Chondrocyte (in vitro differentiated cells): ENCODE data around the gene KCNT2. TPM values are rescaled to one million over a fixed set of nuclear protein-coding genes. Genes with fewer than 3 reads are reported as not detected.

Experiments
- DNase-seq: peaks from one replicate; pipeline ENCODE4 v3.0.0; 2021; ENCODE audit warnings: mixed read lengths, low spot score
- H3K27ac Mint-ChIP-seq: one replicate; pipeline ENCODE4 v1.8.0; 2021; ENCODE audit warnings: mild to moderate bottlenecking, moderate library complexity, mixed read lengths; ENCODE audit not compliant: unreplicated experiment
- H3K27me3 Mint-ChIP-seq: 2 replicates; pipeline ENCODE4 v1.8.0; 2021; ENCODE audit warnings: low read depth, mixed read lengths
- H3K36me3 Mint-ChIP-seq: 2 replicates; pipeline ENCODE4 v1.8.0; 2021; ENCODE audit warnings: low read depth, mixed read lengths
- H3K4me1 Mint-ChIP-seq: 2 replicates; pipeline ENCODE4 v1.8.0; 2021; ENCODE audit warnings: low read depth, mild to moderate bottlenecking, mixed read lengths
- H3K4me3 Mint-ChIP-seq: one replicate; pipeline ENCODE4 v1.8.0; 2021; ENCODE audit warnings: mild to moderate bottlenecking, moderate library complexity, mixed read lengths; ENCODE audit not compliant: unreplicated experiment
- H3K9me3 Mint-ChIP-seq: 2 replicates; pipeline ENCODE4 v1.8.0; 2021; ENCODE audit warnings: low read depth, mixed read lengths
- total RNA-seq: library from RNA; stranded (reverse); gene quantifications from 3 replicates; pipeline ENCODE4 v1.2.1, GENCODE V29; 2021
- TF ChIP-seq, protein P1 (sequence below): fragments of 200-600 bp; sonication (generic); IDR thresholded peaks from 2 replicates; pipeline ENCODE4 v1.5.0; 2021; ENCODE audit warnings: antibody characterized with exemption, mild to moderate bottlenecking, moderate library complexity

The KCNT2 gene
- total RNA-seq, 1 donor from 2014 or later: 13.4 TPM

DNA sequence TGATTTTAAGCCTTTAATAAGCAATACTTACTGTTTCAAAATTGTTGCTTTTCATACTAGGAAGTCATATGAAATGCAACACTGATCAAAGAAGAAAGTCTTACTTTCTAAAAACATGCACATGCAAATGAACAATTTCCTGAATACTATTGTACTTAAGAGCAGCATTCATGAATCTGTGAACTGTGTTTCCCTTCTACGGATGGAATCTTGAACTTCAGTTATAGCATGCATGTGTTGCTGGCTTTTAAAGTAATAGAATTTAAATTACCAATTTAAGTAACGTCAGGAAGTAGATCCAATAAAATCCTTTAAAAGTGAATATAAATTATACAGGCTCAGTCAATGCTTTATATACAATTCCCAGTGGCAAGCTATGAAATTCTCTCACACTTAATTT, 348.9 kb downstream of the KCNT2 start:
- Mint-ChIP-seq H3K27ac (no peak overlapping the region), H3K4me1 (no peaks in the 10 kb centered on the region), H3K27me3 (no peaks in the 10 kb centered on the region), H3K9me3 (no peaks in the 10 kb centered on the region), H3K36me3 (peaks cover 1% of the 10 kb centered on the region), H3K4me3 (no peak overlapping the region)
- TF ChIP-seq, protein P1, sequence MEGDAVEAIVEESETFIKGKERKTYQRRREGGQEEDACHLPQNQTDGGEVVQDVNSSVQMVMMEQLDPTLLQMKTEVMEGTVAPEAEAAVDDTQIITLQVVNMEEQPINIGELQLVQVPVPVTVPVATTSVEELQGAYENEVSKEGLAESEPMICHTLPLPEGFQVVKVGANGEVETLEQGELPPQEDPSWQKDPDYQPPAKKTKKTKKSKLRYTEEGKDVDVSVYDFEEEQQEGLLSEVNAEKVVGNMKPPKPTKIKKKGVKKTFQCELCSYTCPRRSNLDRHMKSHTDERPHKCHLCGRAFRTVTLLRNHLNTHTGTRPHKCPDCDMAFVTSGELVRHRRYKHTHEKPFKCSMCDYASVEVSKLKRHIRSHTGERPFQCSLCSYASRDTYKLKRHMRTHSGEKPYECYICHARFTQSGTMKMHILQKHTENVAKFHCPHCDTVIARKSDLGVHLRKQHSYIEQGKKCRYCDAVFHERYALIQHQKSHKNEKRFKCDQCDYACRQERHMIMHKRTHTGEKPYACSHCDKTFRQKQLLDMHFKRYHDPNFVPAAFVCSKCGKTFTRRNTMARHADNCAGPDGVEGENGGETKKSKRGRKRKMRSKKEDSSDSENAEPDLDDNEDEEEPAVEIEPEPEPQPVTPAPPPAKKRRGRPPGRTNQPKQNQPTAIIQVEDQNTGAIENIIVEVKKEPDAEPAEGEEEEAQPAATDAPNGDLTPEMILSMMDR: no peak
- no peak for DNase-seq

DNA sequence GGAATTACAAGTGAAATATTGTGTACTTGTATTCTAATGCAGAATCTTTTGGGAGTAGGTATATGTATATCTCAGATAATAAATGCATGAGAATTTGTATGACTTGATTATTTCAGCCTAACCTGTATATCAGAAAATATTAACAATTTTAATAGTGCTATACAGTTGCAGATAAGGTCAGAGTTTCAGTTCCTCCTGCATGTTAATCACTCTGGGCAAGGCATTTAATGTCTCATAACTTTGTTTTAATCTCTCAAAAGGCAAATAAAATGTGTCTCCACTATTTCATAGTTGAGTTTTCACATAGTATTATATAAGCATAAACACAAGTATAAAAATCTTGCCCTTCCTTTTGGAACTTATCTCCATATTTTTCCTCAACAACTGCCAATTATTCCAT, 352.5 kb downstream of the KCNT2 start:
- Mint-ChIP-seq H3K4me1 (no peaks in the 10 kb centered on the region), H3K9me3 (no peaks in the 10 kb centered on the region), H3K4me3 (no peak overlapping the region), H3K36me3 (peaks cover 4% of the 10 kb centered on the region), H3K27me3 (no peaks in the 10 kb centered on the region), H3K27ac (no peak overlapping the region)
- no peak for DNase-seq
- TF ChIP-seq, protein P1: no peak

DNA sequence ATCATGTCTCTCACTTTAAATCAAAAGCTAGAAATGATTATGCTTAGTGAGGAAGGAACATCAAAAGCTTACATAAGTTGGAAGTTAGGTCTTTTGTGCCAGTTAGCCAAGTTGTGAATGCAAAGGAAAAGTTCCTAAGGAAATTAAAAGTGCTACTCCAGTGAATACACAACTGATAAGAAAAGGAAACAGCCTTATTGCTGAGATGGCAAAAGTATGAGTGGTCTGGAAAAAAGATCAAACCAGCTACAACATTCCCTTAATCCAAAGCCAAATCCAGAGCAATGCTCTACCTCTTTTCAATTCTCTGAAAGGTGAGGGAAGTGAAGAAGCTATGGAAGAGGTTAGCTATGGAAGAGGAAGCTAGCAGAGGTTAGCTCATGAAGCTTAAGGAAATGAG, 378.7 kb downstream of the KCNT2 start:
- H3K36me3 Mint-ChIP-seq: peaks cover 26% of the 10 kb centered on the region
- H3K4me1 Mint-ChIP-seq: no peaks in the 10 kb centered on the region

DNA sequence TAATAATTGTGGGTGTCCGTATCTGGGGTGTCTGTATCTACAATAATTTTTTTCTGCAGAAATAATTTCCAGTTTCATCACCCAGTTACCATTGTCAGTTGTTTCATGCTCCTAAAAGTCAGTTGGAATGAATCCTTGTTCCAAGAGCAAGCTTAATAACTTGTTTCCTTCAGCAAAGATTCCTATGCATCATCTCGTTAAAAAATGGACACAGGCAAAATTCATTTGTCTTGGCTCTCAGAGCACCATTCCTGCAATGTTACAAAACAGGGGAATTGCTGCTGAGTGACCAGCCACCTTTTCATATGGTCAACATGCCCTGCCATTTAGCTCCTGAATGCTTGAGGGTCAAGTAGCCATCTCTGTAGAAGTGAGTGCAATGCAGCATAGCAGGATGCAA, 393.4 kb downstream of the KCNT2 start:
- no peaks in the 10 kb centered on the region for H3K36me3 Mint-ChIP-seq
- H3K27ac Mint-ChIP-seq: no peak overlapping the region
- H3K9me3 Mint-ChIP-seq: peaks cover 9% of the 10 kb centered on the region
- DNase-seq: no peak
- H3K4me3 Mint-ChIP-seq: no peak overlapping the region
- TF ChIP-seq, protein P1: no peak
- H3K4me1 Mint-ChIP-seq: no peaks in the 10 kb centered on the region
- H3K27me3 Mint-ChIP-seq: no peaks in the 10 kb centered on the region

More for the DNA sequence above, 378.7 kb downstream of the KCNT2 start:
- TF ChIP-seq, protein P1: no peak
- Mint-ChIP-seq H3K9me3 (peaks cover 7% of the 10 kb centered on the region), H3K27me3 (no peaks in the 10 kb centered on the region), H3K4me3 (no peak overlapping the region), H3K27ac (no peak overlapping the region)
- DNase-seq: no peak

DNA sequence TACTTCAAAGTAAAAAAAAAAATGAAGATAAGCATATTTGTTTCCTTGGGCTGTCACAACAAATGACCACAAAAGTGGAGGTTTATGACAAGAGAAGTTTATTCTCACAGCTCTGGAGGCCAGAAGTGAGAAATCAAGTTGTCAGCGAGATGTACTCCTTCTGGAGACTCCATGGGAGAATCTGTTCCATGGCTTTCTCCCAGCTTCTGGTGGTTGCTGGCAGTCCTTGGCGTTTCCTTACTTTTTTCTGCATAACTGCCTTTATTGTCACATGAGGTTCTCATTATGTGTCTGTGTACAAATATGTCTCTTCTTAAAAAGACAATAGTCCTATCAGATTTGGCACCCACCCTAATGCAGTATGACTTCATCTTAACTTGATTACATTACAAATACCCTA, 398.3 kb downstream of the KCNT2 start:
- Mint-ChIP-seq H3K4me1 (no peaks in the 10 kb centered on the region), H3K36me3 (no peaks in the 10 kb centered on the region), H3K27ac (no peak overlapping the region), H3K27me3 (no peaks in the 10 kb centered on the region), H3K4me3 (no peak overlapping the region), H3K9me3 (peaks cover 3% of the 10 kb centered on the region)
- no peak for DNase-seq
- TF ChIP-seq, protein P1: no peak
